GM12878 (cell line): ENCODE measurements around the gene C22orf15. TPM values are rescaled to one million over a fixed set of nuclear protein-coding genes. Genes with fewer than 3 reads are reported as not detected.

Experiments
- ATAC-seq: fragments of 200-7000 bp; cut with Tn5 transposase; 3 replicates; pipeline ENCODE4 v1.9.1; 2020; ENCODE audit warnings: mild to moderate bottlenecking, moderate library complexity
- BruUV-seq: library from RNA; stranded (reverse); fragments of 400-500 nt; replicated peaks from 2 replicates; lab custom pipeline; 2021; lab: Mats Ljungman, UMichigan
- CTCF ChIA-PET: fragments of 300-600 bp; sonication (Branson Sonifier 250); formaldehyde crosslinking; extraction: SDS; loops from one replicate; lab custom pipeline; 2021; ENCODE audit warnings: inconsistent platforms; lab: Yijun Ruan, JAX
- POLR2A ChIA-PET: fragments of 350-600 bp; formaldehyde crosslinking; extraction: SDS; loops from one replicate; lab custom pipeline; 2021; ENCODE audit warnings: inconsistent platforms; lab: Charles Lee
- RAD21 ChIA-PET: fragments of 300-600 bp; sonication (Branson Sonifier 250); formaldehyde crosslinking; loops from one replicate; lab custom pipeline; 2023; ENCODE audit warnings: antibody characterized with exemption; ENCODE audit not compliant: unreplicated experiment; lab: Charles Lee
- SMC1A ChIA-PET: fragments of 300-600 bp; sonication (Branson Sonifier 250); formaldehyde crosslinking; loops from one replicate; lab custom pipeline; 2023; ENCODE audit not compliant: unreplicated experiment, uncharacterized antibody; lab: Charles Lee
- DNase-seq: peaks from one replicate; pipeline ENCODE4 v3.0.0-alpha.2; 2011; ENCODE audit warnings: low read depth, low spot score
- FAIRE-seq: peaks from 3 replicates; lab custom pipeline; 2011; peaks lifted over from hg19 to GRCh38; lab: Jason Lieb, UNC
- H2AFZ ChIP-seq: 2 replicates; pipeline ENCODE4 v1.6.0; 2011; ENCODE audit warnings: low read depth, low read length, control low read depth; ENCODE audit not compliant: control insufficient read depth
- H3K27ac ChIP-seq: 2 replicates; pipeline ENCODE4 v1.5.1; 2011; ENCODE audit warnings: control low read depth; ENCODE audit not compliant: control insufficient read depth, insufficient read depth
- H3K27me3 ChIP-seq, 2 experiments: replicated peaks in 1 of 2; 2 replicates each; pipeline versions ENCODE4 v1.6.0 to v1.6.1; 2011; ENCODE audit warnings: low read length in 1 of 2; ENCODE audit not compliant: control insufficient read depth in 2 of 2, insufficient read depth in 2 of 2
- H3K36me3 ChIP-seq, 2 experiments: 2 replicates each; pipeline ENCODE4 v1.5.1; 2011; ENCODE audit warnings: low read length in 1 of 2; ENCODE audit not compliant: control insufficient read depth in 2 of 2, insufficient read depth in 2 of 2
- H3K4me1 ChIP-seq: 2 replicates; pipeline ENCODE4 v1.6.1; 2011; ENCODE audit warnings: mild to moderate bottlenecking, low read length, moderate library complexity, mixed read lengths; ENCODE audit not compliant: control insufficient read depth, insufficient read depth
- H3K4me2 ChIP-seq: 2 replicates; pipeline ENCODE4 v1.6.0; 2011; ENCODE audit warnings: control low read depth; ENCODE audit not compliant: control insufficient read depth, insufficient read depth
- H3K4me3 ChIP-seq: fragments of 200-600 bp; sonication (generic); 2 replicates; pipeline ENCODE4 v1.5.1; 2016
- H3K79me2 ChIP-seq: 2 replicates; pipeline ENCODE4 v1.6.0; 2011; ENCODE audit warnings: low read length; ENCODE audit not compliant: control insufficient read depth, insufficient read depth
- H3K9ac ChIP-seq: 2 replicates; pipeline ENCODE4 v1.8.0; 2011; ENCODE audit warnings: low read length, control low read depth, mixed read lengths; ENCODE audit not compliant: control insufficient read depth, insufficient read depth
- H3K9me3 ChIP-seq: replicated peaks from 3 replicates; pipeline ENCODE4 v1.5.1; 2011; ENCODE audit warnings: mild to moderate bottlenecking, low read length; ENCODE audit not compliant: control insufficient read depth, insufficient read depth
- H4K20me1 ChIP-seq: 2 replicates; pipeline ENCODE4 v1.6.0; 2011; ENCODE audit not compliant: control insufficient read depth, insufficient read depth
- CEBPZ ChIP-seq: fragments of 150-350 bp; IDR thresholded peaks from 2 replicates; pipeline ENCODE4 v1.6.1; 2016; ENCODE audit warnings: low read depth, low read length
- CUX1 ChIP-seq: IDR thresholded peaks from 2 replicates; pipeline ENCODE4 v1.6.1; 2012; ENCODE audit warnings: improper control_type of control experiment, low read depth, low read length; ENCODE audit not compliant: insufficient replicate concordance
- DPF2 ChIP-seq: fragments of 450-650 bp; IDR thresholded peaks from 2 replicates; pipeline ENCODE4 v1.6.1; 2017; ENCODE audit warnings: mild to moderate bottlenecking
- FOXK2 ChIP-seq: fragments of 450-650 bp; IDR thresholded peaks from 2 replicates; pipeline ENCODE4 v1.6.1; 2017; ENCODE audit warnings: mild to moderate bottlenecking, moderate library complexity
- IRF3 ChIP-seq: fragments of 450-650 bp; IDR thresholded peaks from 2 replicates; pipeline ENCODE4 v1.6.1; 2014; ENCODE audit warnings: mild to moderate bottlenecking
- NFYB ChIP-seq: IDR thresholded peaks from 2 replicates; pipeline ENCODE4 v1.6.1; 2011; ENCODE audit warnings: low read depth, mild to moderate bottlenecking, low read length, improper control_type of control experiment, moderate library complexity; ENCODE audit not compliant: insufficient read depth
- PAX5 ChIP-seq: IDR thresholded peaks from 2 replicates; pipeline ENCODE4 v1.6.1; 2011; ENCODE audit warnings: low read depth, low read length, borderline replicate concordance
- PAX8 ChIP-seq: fragments of 450-650 bp; IDR thresholded peaks from 2 replicates; pipeline ENCODE4 v1.6.1; 2017; ENCODE audit warnings: mild to moderate bottlenecking, moderate library complexity
- POU2F2 ChIP-seq: IDR thresholded peaks from 3 replicates; pipeline ENCODE4 v1.6.1; 2011; ENCODE audit warnings: low read depth, mild to moderate bottlenecking, low read length, borderline replicate concordance
- RAD21 ChIP-seq: IDR thresholded peaks from 2 replicates; pipeline ENCODE4 v1.6.1; 2011; ENCODE audit warnings: mild to moderate bottlenecking, low read depth, low read length, moderate library complexity; ENCODE audit not compliant: insufficient read depth
- SMAD5 ChIP-seq: IDR thresholded peaks from 2 replicates; pipeline ENCODE4 v1.6.1; 2016; ENCODE audit warnings: antibody characterized with exemption, low read depth
- SUZ12 ChIP-seq: fragments of 200-600 bp; sonication (generic); IDR thresholded peaks from one replicate; pipeline ENCODE4 v1.6.1; 2018; ENCODE audit warnings: antibody characterized with exemption, mild to moderate bottlenecking; ENCODE audit not compliant: unreplicated experiment
- WRNIP1 ChIP-seq: IDR thresholded peaks from 2 replicates; pipeline ENCODE4 v1.6.1; 2011; ENCODE audit warnings: low read depth, low read length, improper control_type of control experiment, borderline replicate concordance
- ZNF217 ChIP-seq: fragments of 450-650 bp; IDR thresholded peaks from 2 replicates; pipeline ENCODE4 v1.6.1; 2017; ENCODE audit warnings: antibody characterized with exemption, mild to moderate bottlenecking
- WGBS: methylation state at CpG from one replicate; pipeline ENCODE4 v1.1.6; 2016; ENCODE audit warnings: low lambda C conversion rate; ENCODE audit not compliant: insufficient replicate concordance, insufficient coverage; ENCODE audit errors: missing lambda C conversion rate; 5-methylcytosine and 5-hydroxymethylcytosine counted together
- in situ Hi-C: fragments of 300-500 bp; cut with MboI; formaldehyde crosslinking; loops from 9 replicates; pipeline ENCODE4 v1.14.3; 2018; ENCODE audit warnings: mixed read lengths
- intact Hi-C: fragments of 100-400 bp; cut with micrococcal nuclease; formaldehyde crosslinking; loops from one replicate; pipeline ENCODE4 v1.14.2; 2022; ENCODE audit not compliant: unreplicated experiment
- polyA plus RNA-seq, 11 experiments: library from polyadenylated mRNA; depleted of rRNA in 4 of 11; unstranded in 6 of 11; stranded (reverse) in 5 of 11; fragments of >200 nt; fragmentation: Nextera tagmentation in 4 of 11; fragmentation: Illumina TruSeq in 1 of 11; extraction: Ambion mirVana in 4 of 11; extraction: Trizol in 1 of 11; gene quantifications; 1 replicate in 1 of 11; 2 replicates in 10 of 11; pipeline versions ENCODE4 v1.2.1 to v1.2.3, GENCODE V29; 2011 to 2016; ENCODE audit warnings: inconsistent platforms in 2 of 11, missing spikeins in 2 of 11, low read depth in 1 of 11
- total RNA-seq, 4 experiments: library from RNA; depleted of rRNA in 3 of 4; stranded (reverse); fragments of >200 nt in 3 of 4; fragmentation: Illumina TruSeq in 1 of 4; extraction: Trizol in 1 of 4; gene quantifications; 2 replicates each; pipeline versions ENCODE4 v1.2.1 to v1.2.3, GENCODE V29; 2013 to 2021

The C22orf15 gene
- total and polyA plus RNA-seq, 10 of the 15 experiments (the other 5 are each of a cell fraction or from before 2014, with no cell fraction given): 0.05 to 0.47 (median 0.13) TPM; not detected in 3

GRCh38 chr22:23806837-23807236 lies 44.0 kb downstream of the C22orf15 start:
- FAIRE-seq: no peak
- peaks cover 52% of the 10 kb centered on the region for H3K4me1 ChIP-seq
- no TSS peak for BruUV-seq
- peaks cover 37% of the 10 kb centered on the region for H3K79me2 ChIP-seq
- no peaks in the 10 kb centered on the region for H3K9me3 ChIP-seq
- DNase-seq: no peak
- POLR2A ChIA-PET: interaction anchor here (0.7 to 2.4 kb wide), 6 partner anchors 18 to 51 kb away, joined by 3 to 14 read pairs (median 4); partner anchors contain the start of gene SLC2A11
- H4K20me1 ChIP-seq: no peaks in the 10 kb centered on the region
- peak overlapping the region; percentile 97 for H3K27ac ChIP-seq
- peak overlapping the region; percentile 59 for H3K9ac ChIP-seq
- peaks cover 13 to 20% of the 10 kb centered on the region in 2 experiments for H3K36me3 ChIP-seq
- in situ Hi-C loops (no loop called here), intact Hi-C loops (no loop called here)
- peak overlapping the region; percentile 54 for H3K4me3 ChIP-seq
- SMC1A ChIA-PET: interaction anchor here (2.1 kb wide), 1 partner anchor 39 kb away, joined by 10 read pairs; no protein-coding TSS in a partner anchor
- TF ChIP-seq WRNIP1: no peak
- no peak for TF ChIP-seq FOXK2
- TF ChIP-seq NFYB: no peak
- TF ChIP-seq DPF2: no peak
- no peak for TF ChIP-seq CEBPZ
- TF ChIP-seq IRF3: no peak
- TF ChIP-seq CUX1: no peak
- no peak for TF ChIP-seq PAX5
- no peak for TF ChIP-seq SMAD5
- no peak for TF ChIP-seq ZNF217
- TF ChIP-seq RAD21: no peak
- no peak for TF ChIP-seq PAX8
- TF ChIP-seq SUZ12: no peak
- no peak for TF ChIP-seq POU2F2
- RAD21 ChIA-PET: interaction anchor here (2.0 kb wide), 1 partner anchor 39 kb away, joined by 11 read pairs; no protein-coding TSS in a partner anchor
- no peaks in the 10 kb centered on the region for H3K27me3 ChIP-seq
- H3K4me2 ChIP-seq: peak overlapping the region; percentile 49
- CTCF ChIA-PET: interaction anchor here (1.8 kb wide), 1 partner anchor 43 kb away, joined by 5 read pairs; no protein-coding TSS in a partner anchor
- no peak overlapping the region for H2AFZ ChIP-seq
- no CpG with 5 or more reads among the region's 1 CpG for WGBS
- ATAC-seq: no peak
